B cell (primary cell): ENCODE results near the gene OR5AL1. TPM values are rescaled to one million over a fixed set of nuclear protein-coding genes. Genes with fewer than 3 reads are reported as not detected.
"Not testable (repeated sequence)": the region's sequence is repeated elsewhere in the genome, so short reads cannot be mapped to it uniquely, and the experiment has no call there.

Experiments
- ATAC-seq: fragments of 200-7000 bp; cut with Tn5 transposase; one replicate; pipeline ENCODE4 v1.10.0; 2021; ENCODE audit warnings: low read depth, mild to moderate bottlenecking, moderate number of reproducible peaks, moderate library complexity
- CTCF ChIA-PET: fragments of 350-600 bp; sonication (Branson Sonifier 250); formaldehyde crosslinking; loops from one replicate; lab custom pipeline; 2021; ENCODE audit warnings: antibody characterized with exemption, inconsistent platforms; lab: Charles Lee
- POLR2A ChIA-PET: fragments of 350-600 bp; sonication (Branson Sonifier 250); formaldehyde crosslinking; loops from one replicate; lab custom pipeline; 2021; ENCODE audit warnings: antibody characterized with exemption; lab: Charles Lee
- DNase-seq: peaks from one replicate; pipeline ENCODE4 v3.0.0; 2013
- H2AFZ ChIP-seq: 2 replicates; pipeline ENCODE4 v1.6.1; 2012; ENCODE audit warnings: mild to moderate bottlenecking, low read depth, low read length; ENCODE audit not compliant: insufficient read depth, poor library complexity, severe bottlenecking
- H3K27ac ChIP-seq, 2 donors: 1 replicate in 1 of 2; 2 replicates in 1 of 2; pipeline ENCODE4 v1.5.1; 2012 to 2013; ENCODE audit warnings: low read length in 2 of 2, mild to moderate bottlenecking in 2 of 2, moderate library complexity in 1 of 2
- H3K27me3 ChIP-seq, 4 experiments: fragments of 200-600 bp in 1 of 4; sonication (generic) in 1 of 4; replicated peaks in 1 of 4; 1 replicate in 2 of 4; 2 replicates in 2 of 4; pipeline versions ENCODE4 v1.6.1 to v1.7.0; 2013 to 2016; ENCODE audit warnings: low read length in 3 of 4, mild to moderate bottlenecking in 2 of 4, mixed read lengths in 1 of 4, moderate library complexity in 1 of 4; ENCODE audit not compliant: insufficient read depth in 4 of 4, control insufficient read depth in 3 of 4; ENCODE audit errors: control extremely low read depth in 1 of 4
- H3K36me3 ChIP-seq, 2 experiments: replicated peaks in 1 of 2; 1 replicate in 1 of 2; 2 replicates in 1 of 2; pipeline versions ENCODE4 v1.6.1 to v1.7.1; 2013; ENCODE audit warnings: low read length in 1 of 2; ENCODE audit not compliant: insufficient read depth in 2 of 2, control insufficient read depth in 1 of 2; ENCODE audit errors: control extremely low read depth in 1 of 2, extremely low read depth in 1 of 2
- H3K4me1 ChIP-seq, 2 donors: fragments of 200-600 bp in 1 of 2; sonication (generic) in 1 of 2; 1 replicate in 1 of 2; 2 replicates in 1 of 2; pipeline versions ENCODE4 v1.5.1 to v1.6.1; 2013 to 2017; ENCODE audit warnings: low read length in 2 of 2; ENCODE audit not compliant: control insufficient read depth in 2 of 2, insufficient read depth in 2 of 2
- H3K4me2 ChIP-seq: replicated peaks from 2 replicates; pipeline ENCODE3; 2012; ENCODE audit warnings: mild to moderate bottlenecking, low read depth, low read length; ENCODE audit not compliant: poor library complexity, severe bottlenecking
- H3K4me3 ChIP-seq, 5 experiments: fragments of 200-600 bp in 1 of 5; sonication (generic) in 1 of 5; 1 replicate in 3 of 5; 2 replicates in 2 of 5; pipeline versions ENCODE4 v1.5.1 to v1.7.0; 2011 to 2016; ENCODE audit warnings: low read length in 4 of 5, mild to moderate bottlenecking in 4 of 5, low read depth in 2 of 5, control low read depth in 1 of 5, moderate library complexity in 1 of 5; ENCODE audit not compliant: insufficient read depth in 1 of 5; ENCODE audit errors: control extremely low read depth in 1 of 5, extremely low read depth in 1 of 5
- H3K79me2 ChIP-seq: fragments of 200-600 bp; sonication (generic); one replicate; pipeline ENCODE4 v1.6.0; 2016; ENCODE audit warnings: low read length; ENCODE audit not compliant: control insufficient read depth, insufficient read depth
- H3K9ac ChIP-seq: fragments of 200-600 bp; sonication (generic); 2 replicates; pipeline ENCODE4 v1.6.1; 2017; ENCODE audit warnings: mild to moderate bottlenecking, low read length, moderate library complexity
- H3K9me3 ChIP-seq, 3 donors: one replicate each; pipeline versions ENCODE4 v1.6.1 to v1.7.1; 2013; ENCODE audit warnings: low read length in 2 of 3; ENCODE audit not compliant: control insufficient read depth in 2 of 3, insufficient read depth in 1 of 3; ENCODE audit errors: control extremely low read depth in 1 of 3
- H4K20me1 ChIP-seq: 2 replicates; pipeline ENCODE4 v1.6.0; 2012; ENCODE audit warnings: mild to moderate bottlenecking, low read length; ENCODE audit not compliant: insufficient read depth, control insufficient read depth, poor library complexity, severe bottlenecking
- H3K27ac Mint-ChIP-seq: one replicate; pipeline ENCODE4 v1.8.0; 2021; ENCODE audit warnings: mixed read lengths
- H3K27me3 Mint-ChIP-seq: one replicate; pipeline ENCODE4 v1.8.0; 2021; ENCODE audit warnings: mixed read lengths
- H3K4me1 Mint-ChIP-seq: one replicate; pipeline ENCODE4 v1.8.0; 2021; ENCODE audit warnings: mixed read lengths
- H3K4me3 Mint-ChIP-seq: one replicate; pipeline ENCODE4 v1.8.0; 2021; ENCODE audit warnings: mixed read lengths
- H3K9me3 Mint-ChIP-seq: one replicate; pipeline ENCODE4 v1.8.0; 2022; ENCODE audit warnings: mixed read lengths; ENCODE audit not compliant: insufficient read depth
- CTCF ChIP-seq: fragments of 200-600 bp; IDR thresholded peaks from one replicate; pipeline ENCODE4 v1.8.0; 2022; ENCODE audit warnings: antibody characterized with exemption, mild to moderate bottlenecking
- EZH2 ChIP-seq: IDR thresholded peaks from 2 replicates; pipeline ENCODE4 v1.6.1; 2012; ENCODE audit warnings: borderline replicate concordance, low read depth, mild to moderate bottlenecking, moderate library complexity, low read length; ENCODE audit not compliant: insufficient read depth, poor library complexity, severe bottlenecking
- WGBS: methylation state at CpG from one replicate; pipeline ENCODE4 v1.1.5; 2013; ENCODE audit warnings: missing lambda C conversion rate; ENCODE audit not compliant: insufficient coverage; 5-methylcytosine and 5-hydroxymethylcytosine counted together
- intact Hi-C: fragments of 100-400 bp; cut with micrococcal nuclease; formaldehyde crosslinking; loops from one replicate; pipeline ENCODE4 v1.10.0; 2022
- polyA plus RNA-seq: library from polyadenylated mRNA; depleted of rRNA; stranded (reverse); fragments of >200 nt; gene quantifications from 2 replicates; pipeline ENCODE4 v1.2.3, GENCODE V29; 2012
- total RNA-seq, 2 donors: library from RNA; stranded (reverse); fragments of 120-200 nt in 1 of 2; gene quantifications; 1 replicate in 1 of 2; 2 replicates in 1 of 2; pipeline versions ENCODE4 v1.2.3 to v1.2.4, GENCODE V29; 2013 to 2022

The OR5AL1 gene
- total and polyA plus RNA-seq, 2 donors (not counting 1 experiment from before 2014, with no cell fraction given): not detected

- Mint-ChIP-seq H3K27ac (no peak overlapping the region), H3K9me3 (peaks cover 5% of the 10 kb centered on the region), H3K4me1 (no peaks in the 10 kb centered on the region), H3K27me3 (no peaks in the 10 kb centered on the region), H3K4me3 (no peak overlapping the region)
- Histone ChIP-seq H3K79me2 (no peaks in the 10 kb centered on the region), H3K9ac (no peak overlapping the region), H3K4me2 (no peak overlapping the region), H3K4me3 (no peak overlapping the region), H2AFZ (no peak overlapping the region), H4K20me1 (no peaks in the 10 kb centered on the region), H3K27ac (no peak overlapping the region), H3K9me3 (peaks cover 0 to 4% (median 0%) of the 10 kb centered on the region in 3 donors), H3K27me3 (no peaks in the 10 kb centered on the region), H3K36me3 (no peaks in the 10 kb centered on the region), H3K4me1 (no peaks in the 10 kb centered on the region)
- POLR2A ChIA-PET: no interaction called here
- intact Hi-C loops: no loop called here
- TF ChIP-seq CTCF (no peak), EZH2 (no peak)
- DNase-seq: no peak
- no peak for ATAC-seq
- CTCF ChIA-PET: no interaction called here
- no CpG with 5 or more reads among the region's 3 CpGs for WGBS
These were observed 16.4 kb upstream of the OR5AL1 start for GRCh38 chr11:56396047-56396446.

- H3K4me1 Mint-ChIP-seq, H3K27me3 ChIP-seq, H3K9me3 Mint-ChIP-seq, H3K4me2 ChIP-seq, H3K79me2 ChIP-seq, H3K4me3 Mint-ChIP-seq, H3K27ac ChIP-seq, intact Hi-C loops, H2AFZ ChIP-seq, H3K27me3 Mint-ChIP-seq, POLR2A ChIA-PET, H4K20me1 ChIP-seq, H3K4me3 ChIP-seq, CTCF ChIA-PET, H3K4me1 ChIP-seq, H3K27ac Mint-ChIP-seq, H3K9ac ChIP-seq, H3K36me3 ChIP-seq, DNase-seq, ATAC-seq: not testable (repeated sequence)
- H3K9me3 ChIP-seq: peaks cover 0 to 18% (median 2%) of the 10 kb centered on the region in 3 donors
- 84% methylated on average over 27 of the region's 27 CpGs for WGBS
These were observed 10.5 kb upstream of the OR5AL1 start for GRCh38 chr11:56401858-56402461.
